Activated CD4-positive, CD25-positive, alpha-beta regulatory T cell (primary cell): Measurements from ENCODE around the gene KLHL29.

Experiments used
- DNase-seq, 4 experiments: peaks; one replicate each; lab custom pipeline; 2025; lab: John Stamatoyannopoulos, UW

Gene KLHL29

DNA sequence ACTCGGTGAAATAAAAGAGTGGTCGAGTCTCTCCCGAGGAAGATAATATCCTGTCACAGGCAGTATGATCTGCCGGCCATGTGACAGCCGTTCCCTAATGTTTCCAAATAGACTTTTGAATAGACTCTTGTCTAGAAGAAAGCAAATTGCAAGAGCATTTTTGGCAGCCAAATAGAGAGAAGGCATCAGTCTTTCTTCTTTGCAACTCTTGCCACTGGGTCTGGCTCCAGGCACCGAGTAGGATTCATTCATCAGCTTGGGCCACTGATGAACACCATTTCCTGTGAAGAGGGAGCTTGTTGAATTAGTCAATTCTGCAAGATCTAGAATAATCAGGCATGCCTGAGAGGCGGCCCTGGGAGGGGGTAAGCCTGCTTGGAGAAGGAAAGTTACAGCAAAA, 165.6 kb downstream of the KLHL29 start:
- no peak for DNase-seq

DNA sequence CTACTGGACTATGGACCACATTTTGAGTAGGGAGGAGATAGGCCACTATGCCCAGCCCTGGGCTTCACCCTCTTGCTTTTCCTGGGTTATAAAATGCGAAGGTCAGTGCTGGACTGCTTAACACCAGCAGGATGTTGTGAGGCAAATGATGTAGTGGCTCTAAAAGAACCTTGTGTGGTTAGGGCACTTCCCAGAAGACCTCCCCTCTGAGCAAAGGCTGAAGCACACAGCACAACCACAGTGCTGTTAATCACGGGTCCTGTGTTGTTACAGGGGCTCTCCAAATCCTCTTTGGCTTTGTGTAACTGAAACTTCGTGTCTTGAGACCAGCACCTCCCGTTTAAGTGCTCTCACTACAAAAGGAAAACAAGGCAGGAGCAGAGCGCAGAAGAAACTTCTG, 166.9 kb downstream of the KLHL29 start:
- no peak for DNase-seq

DNA sequence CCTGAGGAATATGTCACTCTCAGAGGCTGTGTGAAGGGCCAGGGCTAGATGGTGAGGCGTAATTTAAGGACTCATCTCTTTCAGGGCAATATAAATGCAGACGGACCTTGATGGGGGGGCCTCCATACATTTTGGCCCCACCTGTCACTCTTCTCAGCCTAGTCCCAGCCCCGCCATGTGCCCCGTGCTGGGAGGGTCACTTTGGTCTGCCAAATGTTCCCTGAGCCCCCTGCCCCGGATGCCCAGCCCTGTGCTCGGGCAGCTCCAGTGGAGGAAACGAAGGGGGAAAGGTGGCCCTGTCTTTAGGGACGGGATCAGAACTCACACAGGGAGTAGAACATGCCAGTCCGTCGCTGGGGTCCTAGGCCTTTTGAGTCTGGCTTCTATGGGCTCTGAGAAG, 168.6 kb downstream of the KLHL29 start:
- DNase-seq, result no peak

DNA sequence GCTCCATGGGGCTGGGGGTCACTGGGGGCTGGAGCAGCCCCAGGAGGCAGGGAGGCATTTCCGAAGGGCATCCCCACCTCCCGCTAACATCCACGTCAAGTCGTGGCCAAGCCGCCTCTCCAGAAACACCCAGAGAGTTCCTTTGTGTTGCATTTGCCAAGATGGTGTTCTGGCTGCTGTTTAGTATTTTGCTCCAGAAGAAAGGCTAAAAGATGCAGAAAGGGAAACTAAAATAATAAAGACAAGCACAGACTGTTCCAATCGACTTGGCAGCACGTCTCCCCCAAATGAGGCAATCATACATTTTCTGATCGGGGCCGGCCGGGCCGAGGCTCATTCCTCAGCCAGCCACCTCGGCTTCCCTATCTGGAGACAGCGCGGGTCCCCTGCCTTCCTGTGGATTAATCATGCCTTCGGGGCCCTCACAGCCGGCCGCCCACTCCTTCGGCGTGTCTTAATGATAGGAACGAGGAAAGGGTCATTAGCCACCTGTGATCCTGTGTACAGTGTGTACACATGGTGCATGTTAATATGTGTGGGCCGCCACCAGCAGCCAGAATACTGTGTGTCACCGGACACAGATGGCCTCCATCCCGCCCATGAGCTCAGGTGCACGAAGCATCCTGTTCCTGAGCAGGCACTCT, 169.2 kb downstream of the KLHL29 start:
- no peak for DNase-seq

DNA sequence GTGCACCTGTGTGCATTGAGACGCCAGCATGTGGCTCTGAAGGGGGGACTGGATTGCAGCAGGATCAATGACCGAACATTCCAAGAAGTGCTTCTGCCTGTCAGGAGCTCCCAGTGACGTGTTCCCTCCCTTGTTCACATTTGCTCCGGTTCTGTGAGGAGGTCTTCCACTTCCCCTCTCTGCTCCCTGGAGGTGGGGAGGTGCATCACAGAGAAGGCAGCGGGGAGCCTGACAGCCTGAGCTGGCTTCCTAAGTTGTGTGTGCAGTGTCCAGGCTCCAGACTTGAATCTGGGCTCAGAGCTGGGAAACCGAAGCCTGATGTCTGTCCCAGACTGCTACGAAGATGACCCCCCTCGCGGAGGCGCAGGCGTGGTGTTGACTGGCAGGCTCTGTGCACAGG, 171.0 kb downstream of the KLHL29 start:
- DNase-seq, result no peak

DNA sequence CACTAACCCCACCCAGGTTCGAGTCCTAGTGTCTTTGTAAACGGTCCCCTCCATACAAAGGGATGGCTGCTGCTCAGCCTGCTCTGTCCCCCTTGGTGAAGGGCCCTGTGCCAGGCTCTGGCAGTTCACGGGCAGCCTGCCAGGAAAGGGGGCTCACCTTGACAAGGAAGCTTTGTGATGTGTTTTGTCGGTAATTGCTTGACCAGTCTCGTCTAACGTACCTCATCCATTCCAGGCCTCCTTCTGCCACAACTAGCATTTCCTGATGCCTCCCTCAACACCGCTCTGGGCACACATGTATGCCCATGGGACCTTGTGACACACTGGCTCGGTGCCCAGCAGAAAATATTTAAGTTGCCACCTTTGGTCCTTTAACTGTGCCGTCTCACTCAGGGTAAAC, 171.9 kb downstream of the KLHL29 start:
- no peak for DNase-seq

DNA sequence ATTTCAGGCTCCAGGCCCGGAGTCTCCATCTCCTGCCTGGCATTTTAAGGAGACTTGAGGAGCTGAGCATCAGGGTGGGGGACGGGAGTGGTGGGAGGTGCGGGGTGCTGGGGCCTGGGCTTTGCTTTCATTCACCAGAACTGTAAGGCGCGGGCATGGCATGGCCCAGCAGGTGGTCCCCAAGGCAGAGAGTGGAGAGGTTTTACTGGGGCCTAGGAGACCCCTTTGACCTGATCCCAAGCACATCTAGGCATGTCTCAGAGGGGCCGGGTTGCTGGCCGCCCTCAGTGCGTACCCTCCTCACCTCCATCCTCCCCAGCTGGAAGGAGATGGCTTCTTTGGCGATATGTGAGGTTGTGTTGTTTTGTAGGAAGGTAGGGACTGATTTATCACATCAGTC, 172.5 kb downstream of the KLHL29 start:
- no peak for DNase-seq

DNA sequence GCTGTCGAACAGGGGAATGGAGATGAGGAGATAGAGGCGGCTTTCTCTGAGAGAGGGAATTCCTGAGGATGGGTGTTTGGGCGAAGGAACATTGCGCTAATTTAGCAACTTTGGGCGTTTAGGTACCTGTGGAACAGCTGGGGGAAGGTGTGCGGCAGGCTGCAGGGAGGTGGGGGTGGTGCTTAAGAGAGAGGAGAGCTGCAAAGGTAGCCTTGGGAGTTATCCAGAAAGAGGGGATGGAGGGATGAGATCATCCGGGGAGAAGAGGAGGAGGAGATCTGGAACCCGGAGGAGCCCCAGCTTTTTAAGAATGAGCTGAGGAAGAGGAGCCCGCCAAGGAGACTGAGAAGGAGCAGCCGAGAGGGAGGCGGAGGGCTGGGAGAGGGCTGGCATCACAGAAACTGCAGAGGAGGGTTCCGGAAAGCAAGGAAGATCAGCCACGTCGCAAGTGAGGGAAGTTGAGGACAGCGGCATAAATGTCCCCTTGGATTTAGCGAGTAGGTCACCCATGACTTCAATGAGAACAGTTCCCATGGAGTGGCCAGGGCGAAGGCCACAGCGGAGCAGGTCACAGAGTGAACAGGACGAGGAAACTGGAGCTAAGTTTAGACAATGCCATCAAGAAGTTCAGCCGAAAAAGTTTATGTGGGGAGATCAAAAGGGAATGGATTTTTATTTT, 174.7 kb downstream of the KLHL29 start:
- no peak for DNase-seq

DNA sequence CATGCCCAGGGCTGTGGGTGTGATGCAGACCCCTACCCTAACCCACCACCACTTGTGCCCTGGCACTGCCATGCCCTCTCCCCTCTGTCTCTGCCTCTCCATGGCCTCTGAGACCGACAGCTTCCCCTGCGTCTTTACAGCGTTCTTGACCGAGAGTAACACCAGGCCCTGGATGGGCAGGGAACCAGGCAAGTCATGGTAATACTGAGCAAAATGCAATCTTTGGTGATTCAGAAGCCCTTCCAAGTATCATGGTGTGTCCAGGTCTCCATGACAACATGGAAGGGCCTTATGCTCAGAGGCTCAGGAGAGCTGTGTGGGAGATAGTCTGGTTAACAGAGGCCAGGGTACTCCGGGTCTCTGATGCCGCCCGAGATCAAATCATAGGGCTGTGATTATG, 176.1 kb downstream of the KLHL29 start:
- no peak for DNase-seq

DNA sequence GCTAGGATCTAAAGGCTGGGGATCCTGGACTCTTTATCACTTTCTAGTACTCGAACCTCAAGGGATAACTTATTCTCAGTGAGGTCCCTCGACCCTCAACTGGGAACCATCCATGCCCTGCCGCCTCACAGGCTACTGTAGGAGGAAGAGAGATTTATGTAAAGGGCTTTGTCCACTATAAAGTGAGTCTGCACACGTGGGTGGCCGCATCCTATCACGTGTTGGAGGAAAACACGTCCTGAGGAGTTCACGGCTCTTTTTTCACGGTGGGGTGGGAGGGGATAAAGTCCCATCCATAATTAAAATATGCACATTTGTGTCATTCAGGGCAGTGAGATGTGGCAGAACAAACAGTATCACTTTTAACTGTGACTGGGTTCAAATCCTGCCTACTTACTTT, 176.6 kb downstream of the KLHL29 start:
- no peak for DNase-seq

DNA sequence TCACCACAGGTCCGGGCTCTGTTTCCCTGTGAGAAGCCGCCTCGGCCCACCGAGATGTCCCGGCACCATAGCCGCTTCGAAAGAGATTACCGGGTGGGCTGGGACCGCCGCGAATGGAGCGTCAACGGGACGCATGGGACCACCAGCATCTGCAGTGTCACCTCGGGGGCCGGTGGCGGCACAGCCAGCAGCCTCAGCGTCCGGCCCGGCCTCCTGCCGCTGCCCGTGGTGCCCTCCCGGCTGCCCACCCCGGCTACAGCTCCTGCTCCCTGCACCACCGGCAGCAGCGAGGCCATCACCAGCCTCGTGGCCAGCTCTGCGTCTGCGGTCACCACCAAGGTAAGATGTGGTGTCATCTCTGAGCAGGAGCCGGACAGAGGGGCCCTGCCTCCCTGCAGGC, 177.2 kb downstream of the KLHL29 start:
- DNase-seq, result no peak

DNA sequence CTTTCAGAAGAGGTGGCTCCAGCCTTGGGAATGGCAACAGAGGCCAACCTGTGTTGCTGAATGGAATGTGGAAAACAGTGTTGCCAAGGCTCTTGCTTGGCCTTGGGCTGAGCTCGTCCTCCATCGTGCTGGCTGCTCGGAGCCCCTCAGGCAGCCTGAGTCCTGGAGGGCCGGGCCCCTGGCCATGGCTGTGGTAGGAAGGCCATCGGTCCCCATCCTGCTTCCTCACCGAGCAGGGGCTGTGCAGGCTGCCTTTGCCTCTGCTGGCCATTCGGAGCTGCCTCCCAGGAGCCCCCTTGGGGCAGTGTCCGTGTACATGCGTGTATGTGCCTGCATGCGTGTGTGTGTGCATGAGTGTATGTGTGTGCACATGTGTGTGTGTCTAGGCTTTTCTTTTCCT, 178.2 kb downstream of the KLHL29 start:
- DNase-seq, result no peak

DNA sequence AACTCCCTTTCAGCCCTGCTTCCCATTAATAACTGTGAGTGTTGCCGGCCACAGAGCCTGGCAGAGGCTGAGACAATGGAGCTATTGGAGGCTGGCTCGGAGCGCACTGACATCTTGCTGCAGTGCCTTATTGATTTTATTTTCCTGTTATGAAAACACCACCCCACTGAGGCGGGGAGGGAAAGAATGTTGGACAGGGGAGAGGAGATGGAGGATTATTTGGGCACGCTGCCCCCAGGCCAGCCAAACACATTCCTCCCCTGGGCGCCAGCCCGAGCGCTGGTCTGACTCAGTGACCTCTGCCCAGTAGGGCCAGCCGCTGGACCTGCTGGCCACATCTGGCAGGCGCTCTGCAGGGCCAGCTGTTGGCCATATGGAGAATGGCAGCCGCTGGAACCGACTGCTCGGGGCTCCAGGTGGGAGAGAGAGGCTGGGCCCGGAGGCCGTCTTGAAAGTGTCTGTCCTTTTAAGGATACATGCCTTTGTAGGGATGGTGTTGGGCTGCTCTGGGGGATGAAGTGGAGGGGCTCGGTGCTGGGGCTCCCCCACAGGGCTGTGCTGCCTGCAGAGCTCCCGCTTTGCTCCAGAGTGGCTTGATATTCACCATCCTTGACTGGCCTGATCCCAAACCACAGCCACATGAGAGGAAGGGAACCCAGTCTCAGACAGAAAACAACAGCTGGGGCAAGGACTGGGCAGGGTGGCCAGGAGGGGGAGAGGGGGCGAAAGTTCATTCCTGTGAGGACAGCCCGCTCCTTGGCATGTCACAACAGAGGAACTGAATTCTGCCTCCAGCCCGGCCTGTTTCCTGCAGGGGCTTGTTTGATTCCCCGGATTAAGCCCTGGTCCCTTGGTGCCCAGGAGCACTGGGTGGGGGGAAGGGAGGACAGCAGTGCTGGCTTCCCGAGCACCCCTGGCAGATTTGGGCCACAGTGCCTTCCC, 179.0 kb downstream of the KLHL29 start:
- DNase-seq, result no peak

DNA sequence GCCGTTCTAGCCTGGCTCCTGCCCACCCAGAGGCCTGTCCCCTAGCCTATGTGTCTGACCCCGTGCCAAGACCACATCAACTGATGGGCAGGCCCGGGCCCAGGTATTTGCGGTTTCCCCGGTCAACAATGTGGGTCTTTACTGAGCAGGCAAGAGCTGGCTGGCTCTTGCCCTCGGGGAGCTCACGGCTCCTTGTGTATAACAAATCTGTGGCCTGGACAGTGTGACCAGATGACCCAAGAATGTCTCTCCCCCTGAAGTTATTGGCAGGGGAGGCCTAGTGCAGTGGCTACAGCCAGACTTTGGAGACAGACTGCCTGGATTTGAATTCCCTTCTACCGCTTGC, 179.6 kb downstream of the KLHL29 start:
- DNase-seq, result no peak

DNA sequence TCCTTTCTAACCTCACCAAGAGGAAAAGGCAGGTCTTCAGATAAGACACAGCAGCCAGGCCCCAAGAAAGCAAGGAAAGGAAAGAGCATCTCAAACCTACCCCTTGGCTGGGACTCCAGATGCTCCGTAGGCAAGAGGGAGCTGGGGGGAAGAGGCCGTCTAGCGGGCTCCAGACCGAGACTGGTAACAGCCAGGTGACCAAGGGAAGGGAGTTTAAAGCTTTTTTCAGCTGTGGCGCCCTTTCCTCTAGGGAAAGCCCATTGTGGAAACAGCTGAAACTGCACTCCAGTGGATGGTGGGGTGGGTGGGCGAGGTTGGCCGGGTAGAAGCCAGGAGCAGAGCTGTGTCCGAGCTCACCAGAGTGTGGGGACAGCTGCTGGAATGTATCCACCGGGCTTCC, 180.4 kb downstream of the KLHL29 start:
- no peak for DNase-seq

DNA sequence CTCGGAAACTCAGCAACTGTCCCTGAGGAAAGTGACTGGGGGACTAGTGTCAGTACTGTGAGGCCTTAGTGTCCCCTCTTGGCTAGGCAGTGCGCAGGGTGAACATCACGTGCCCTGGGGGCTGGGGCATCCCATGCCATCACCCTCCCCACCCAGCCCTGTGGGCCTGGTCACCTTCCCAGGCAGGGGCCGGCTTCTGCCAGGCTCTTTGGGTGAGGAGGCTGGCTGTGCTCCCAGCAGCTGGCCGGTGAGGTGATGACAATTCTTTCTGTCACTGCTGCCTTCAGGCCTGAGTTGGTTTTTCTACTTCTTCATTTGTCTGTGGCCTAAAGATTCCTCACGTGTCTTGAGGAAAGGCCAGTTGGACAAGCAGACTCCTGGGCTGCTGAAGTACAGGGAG, 180.8 kb downstream of the KLHL29 start:
- no peak for DNase-seq

DNA sequence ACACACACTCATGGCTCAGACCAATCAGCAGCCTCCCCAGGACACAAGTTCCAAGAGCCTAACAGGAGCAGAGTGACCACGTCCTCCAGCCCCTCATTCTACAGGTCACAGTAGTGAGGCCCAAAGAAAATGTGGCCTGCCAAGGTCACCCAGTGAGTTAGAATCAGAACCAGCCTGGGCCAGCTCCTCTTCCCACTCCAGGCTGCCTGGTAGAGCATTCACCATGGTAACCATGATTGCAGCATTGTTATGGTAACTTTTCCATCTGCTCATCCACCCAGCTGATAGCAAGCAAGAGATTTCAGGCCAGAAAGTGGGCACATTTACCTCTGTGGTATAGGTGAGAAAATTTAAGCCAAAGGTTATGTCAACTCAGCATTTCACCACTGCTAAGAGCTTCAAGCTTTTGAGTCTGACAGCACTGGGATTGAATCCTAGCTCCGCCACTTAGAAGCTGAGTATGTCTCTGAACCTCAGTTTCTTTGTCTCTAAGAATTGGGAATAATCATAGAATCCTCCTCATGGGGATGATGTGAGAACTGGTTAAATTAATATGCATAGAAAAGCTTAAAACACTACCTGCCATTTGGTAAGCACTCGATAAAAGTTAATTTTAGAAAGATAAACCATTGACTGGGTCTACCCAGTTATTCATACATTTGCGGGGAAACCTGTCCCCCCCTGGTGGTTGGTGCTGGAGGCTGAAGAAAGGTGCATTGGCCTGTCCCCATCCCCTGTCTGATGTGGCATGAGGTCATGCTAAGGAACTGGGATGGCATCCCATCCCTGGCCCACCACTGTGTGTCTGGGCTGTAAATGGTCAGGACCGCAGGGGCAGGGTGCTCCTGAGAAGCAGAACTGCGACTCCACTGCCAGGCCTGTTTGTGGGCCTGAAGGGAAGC, 181.5 kb downstream of the KLHL29 start:
- DNase-seq, result no peak

DNA sequence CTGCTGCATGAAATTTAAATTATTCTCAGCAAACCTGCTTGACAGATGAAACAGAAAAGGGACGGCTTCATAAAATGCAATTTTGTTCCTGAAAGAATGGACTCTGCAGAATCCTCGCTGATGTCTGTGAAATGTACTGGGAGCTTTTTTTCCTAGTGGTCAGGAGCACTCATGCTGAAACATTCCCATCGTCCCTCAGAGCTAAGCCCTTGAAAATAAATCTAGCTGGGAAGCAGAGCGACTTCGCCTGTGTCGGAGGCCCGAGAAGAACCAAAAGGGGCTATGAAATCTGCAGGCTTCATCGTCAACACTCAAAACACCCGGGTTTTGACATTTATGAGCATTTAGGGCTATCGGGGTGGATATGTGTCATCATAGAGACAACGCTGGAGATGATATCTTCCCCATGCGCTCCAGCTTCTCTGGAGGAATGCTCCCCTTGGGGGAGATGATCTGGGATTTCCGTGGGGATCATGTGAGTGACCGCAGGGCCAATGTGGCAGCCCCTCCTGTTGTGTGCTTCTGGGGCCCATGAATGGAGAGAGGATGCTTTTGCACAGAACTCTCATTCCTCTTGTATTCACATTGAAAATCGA, 182.3 kb downstream of the KLHL29 start:
- DNase-seq, result no peak

DNA sequence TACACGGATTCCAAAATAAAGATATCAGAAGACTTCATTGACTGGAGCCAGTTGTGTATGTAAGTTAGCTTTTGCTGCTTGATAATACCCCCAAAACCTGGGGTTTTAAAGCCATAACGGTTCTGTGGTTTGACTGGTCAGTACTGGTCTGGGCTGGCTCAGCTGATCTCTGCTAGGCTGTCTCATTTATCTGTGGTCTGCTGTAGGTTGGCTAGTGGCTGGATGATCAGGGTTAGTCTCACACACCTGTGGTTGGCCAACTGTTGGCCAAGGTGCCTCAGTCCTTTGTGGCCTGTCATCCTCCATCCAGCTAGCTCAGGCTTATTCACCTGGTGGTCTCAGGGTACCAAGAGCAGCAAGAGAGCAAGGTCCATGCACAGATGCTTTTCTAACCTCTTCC, 183.2 kb downstream of the KLHL29 start:
- no peak for DNase-seq

DNA sequence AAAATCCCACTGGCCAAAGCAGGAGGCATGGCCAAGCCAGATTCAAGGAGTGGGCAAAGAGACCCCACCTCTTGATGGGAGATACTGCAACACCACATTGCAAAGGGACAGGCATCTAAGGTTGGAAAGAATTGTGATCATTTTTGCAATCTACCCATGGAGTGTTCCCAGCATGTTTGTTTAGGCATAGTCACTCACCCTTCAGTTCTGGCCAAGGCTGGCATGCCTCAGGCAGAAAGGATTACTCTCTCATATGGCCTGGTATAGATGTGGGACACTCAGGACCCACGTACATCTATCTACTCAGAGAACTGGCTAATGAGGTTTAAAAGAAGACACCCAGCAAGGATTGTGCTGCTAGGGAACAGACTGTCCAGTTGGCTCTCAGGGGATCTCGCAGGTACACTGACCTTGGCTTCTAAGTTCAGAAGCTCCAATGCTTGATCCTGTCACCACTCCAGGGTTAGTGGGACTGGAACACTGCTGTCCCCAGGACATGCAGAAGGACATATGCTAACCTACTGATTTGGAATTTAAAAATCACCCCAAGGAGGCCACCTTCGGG, 183.7 kb downstream of the KLHL29 start:
- DNase-seq, result no peak

DNA sequence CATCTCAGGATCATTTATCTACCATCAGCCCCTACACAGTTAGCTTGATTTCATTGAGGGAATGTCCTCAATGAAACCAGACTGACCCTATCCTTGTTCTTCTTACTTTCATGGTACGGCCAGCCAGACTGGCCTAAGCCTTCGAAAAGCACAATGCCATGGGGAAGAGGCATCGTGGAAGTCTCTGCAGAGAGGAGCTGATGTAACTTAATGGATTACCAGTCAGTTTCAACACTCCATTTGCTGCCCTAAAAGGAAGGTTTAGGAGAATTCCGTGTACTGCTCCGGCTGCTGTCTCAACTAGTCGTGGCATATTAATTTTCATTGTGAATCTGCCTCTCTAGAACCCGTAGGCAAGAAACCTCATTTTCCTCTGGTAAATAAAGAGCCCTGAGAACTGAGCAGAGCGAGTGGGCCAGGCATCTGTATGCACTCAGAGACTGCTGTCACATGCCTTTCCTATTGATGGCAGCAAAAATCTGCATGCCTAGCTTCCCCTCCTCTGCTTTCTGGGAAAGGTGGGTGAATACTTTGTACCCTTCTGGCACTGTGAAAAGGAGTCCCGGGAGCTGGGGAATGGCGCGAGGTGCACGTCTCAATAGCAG, 184.9 kb downstream of the KLHL29 start:
- no peak for DNase-seq
